Stomach (tissue), 4 donors: ENCODE measurements around the gene RNF5.

Source experiments
- POLR2A ChIP-seq, 4 donors: fragments of 450-650 bp; IDR thresholded peaks; one replicate each; pipeline ENCODE4 v1.6.1; 2016; ENCODE audit warnings: antibody characterized with exemption in 4 of 4, control low read depth in 2 of 4, mild to moderate bottlenecking in 1 of 4, moderate library complexity in 1 of 4
- POLR2AphosphoS5 ChIP-seq, 3 donors: sonication (generic); formaldehyde crosslinking; IDR thresholded peaks; one replicate each; pipeline ENCODE4 v1.6.1; 2016; ENCODE audit warnings: antibody characterized with exemption in 3 of 3

GRCh38 chr6:32166411-32167061 lies 11.7 kb upstream of the RNF5 start:
- TF ChIP-seq POLR2AphosphoS5 (IDR thresholded peaks at IDR 0.05) (no peak), POLR2A (IDR thresholded peaks at IDR 0.05) (no peak)
